Stimulated activated CD4-positive, alpha-beta T cell treated with anti-CD3 and anti-CD28 coated beads, Interleukin-12 subunit alpha, Interleukin-12 subunit beta, amount 100 ng/mL, for 4 hours (primary cell): ENCODE results near the gene PPP6R3.

ENCODE experiments used
- DNase-seq: peaks from one replicate; pipeline ENCODE4 v3.0.0-alpha.2; 2020

The PPP6R3 gene

DNA sequence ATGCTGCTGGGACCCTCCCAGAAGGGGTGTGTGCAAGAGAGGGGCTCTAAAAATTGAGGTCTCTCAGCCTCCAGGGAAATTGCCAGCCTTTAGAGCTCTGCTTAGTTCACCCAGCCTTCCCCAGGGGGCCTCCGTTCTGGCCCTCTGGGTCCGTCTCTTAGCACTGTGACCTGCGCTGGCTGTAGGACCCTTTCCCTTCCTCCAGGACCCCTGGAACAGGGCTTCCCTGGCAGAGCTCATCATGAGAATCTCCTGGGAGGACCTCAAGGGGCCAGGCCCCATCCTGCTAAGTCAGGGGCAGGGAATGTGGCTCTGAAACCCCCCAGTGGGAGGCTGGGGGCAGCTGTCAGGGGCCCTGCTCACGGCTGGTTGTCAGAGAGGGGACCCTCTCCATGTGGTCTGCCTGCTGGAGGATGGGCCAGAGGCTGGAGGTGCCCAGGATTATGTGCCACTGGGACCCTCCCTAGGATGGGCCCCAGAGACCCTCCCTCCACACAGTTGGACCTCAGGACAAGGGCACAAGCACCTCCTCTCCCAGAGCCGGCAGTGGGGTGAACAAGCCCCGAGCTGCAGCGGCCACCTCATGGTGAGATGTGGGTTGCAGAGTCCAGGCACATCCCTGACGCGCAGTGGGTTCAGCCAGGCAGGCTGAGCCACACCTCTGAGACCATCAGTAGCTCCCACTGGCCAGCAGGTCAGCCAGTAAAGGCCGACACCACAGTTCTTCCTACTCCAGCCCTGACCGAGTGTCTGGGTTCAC is 196.6 kb downstream of the PPP6R3 start:
- no peak for DNase-seq

- no peak for DNase-seq
Measured at GRCh38 chr11:68658097-68658496, 197.5 kb downstream of the PPP6R3 start.

GRCh38 chr11:68658661-68659060 is 198.1 kb downstream of the PPP6R3 start:
- no peak for DNase-seq

DNA sequence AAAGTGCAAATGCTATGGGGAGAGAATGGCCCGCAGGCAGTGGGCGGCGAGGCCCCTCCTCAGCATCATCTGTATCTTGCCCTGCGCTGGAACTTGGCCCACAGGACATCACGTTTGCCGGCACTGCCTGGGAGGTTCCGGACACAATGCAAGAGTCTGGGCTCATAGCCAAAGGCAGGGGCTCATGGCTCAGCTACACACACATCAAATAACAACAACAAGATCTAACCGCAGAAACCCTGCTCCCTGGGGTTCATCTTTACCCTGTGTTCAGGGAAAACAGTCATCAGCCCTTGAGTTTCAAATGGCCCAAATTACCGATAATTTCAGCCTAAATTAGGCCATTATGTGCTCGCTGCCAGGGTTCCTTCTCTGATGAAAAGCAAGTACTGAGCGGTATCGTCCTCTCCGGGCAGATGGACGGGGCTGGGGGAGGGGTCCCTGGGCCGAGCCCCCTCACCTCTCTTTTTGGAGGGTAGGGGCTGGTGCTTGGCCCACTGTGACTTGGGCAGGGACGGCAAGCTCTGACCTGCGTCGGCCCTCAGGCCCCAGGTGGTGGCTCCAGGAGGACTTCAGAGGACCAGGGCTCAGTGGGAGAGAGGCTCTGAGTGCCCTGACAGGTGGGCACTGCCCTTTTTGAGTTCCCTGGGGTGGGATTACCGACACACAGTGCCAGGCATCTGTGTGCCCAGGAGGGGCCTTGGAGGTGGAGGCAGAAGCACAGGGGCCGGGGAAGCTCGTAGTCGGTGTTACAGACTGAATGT is 198.8 kb downstream of the PPP6R3 start:
- DNase-seq: no peak

- DNase-seq: no peak
Measured at GRCh38 chr11:68660066-68660810, 199.7 kb downstream of the PPP6R3 start.

- DNase-seq: no peak
Measured at GRCh38 chr11:68661014-68661413, 200.5 kb downstream of the PPP6R3 start.

DNA sequence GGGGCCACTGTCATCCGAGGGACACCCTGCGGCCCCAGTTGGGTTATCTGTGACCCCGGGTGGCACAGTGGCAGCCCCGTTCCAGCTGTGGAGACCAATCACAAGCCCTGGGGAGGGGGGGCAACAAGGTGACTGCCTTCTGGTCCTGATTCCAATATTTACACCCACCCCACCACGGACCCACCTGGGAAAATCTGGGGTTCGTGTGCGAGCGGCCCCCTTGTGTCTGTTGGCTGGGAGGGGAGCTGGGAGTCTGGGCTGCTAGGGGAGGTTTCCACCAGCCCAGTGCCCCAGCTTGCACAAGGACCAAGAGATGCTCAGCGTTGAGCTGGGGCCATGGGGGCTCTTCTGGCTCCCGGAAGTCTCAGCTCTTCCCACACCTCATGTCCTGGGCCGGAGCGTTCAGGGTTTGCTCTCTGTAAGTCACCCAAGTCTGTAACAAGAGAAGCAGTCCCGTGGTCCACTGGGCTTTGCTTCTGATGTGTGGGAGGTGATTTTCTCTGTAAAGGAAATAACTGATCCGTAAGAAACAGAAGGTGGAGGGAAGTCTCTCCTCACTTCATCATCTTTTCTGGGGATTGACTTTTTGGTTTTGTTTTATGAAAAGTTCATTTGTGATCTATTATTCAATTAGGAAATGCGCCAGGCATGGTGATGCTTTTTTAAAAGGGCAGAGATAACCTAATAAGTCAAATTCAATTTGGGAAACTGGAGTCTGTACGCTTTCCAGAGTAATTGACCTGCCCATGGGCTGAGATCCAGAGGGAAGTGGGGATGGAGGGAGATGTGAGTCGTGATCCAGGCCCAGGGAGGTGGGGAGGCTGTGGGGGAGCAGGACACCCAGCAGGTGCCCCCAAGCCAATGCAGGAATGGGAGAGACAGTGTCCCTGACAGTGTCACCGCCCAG is 201.4 kb downstream of the PPP6R3 start:
- no peak for DNase-seq

- DNase-seq: no peak
Measured at GRCh38 chr11:68663482-68664010, 203.0 kb downstream of the PPP6R3 start.

GRCh38 chr11:68664141-68664540 is 203.6 kb downstream of the PPP6R3 start:
- no peak for DNase-seq

DNA sequence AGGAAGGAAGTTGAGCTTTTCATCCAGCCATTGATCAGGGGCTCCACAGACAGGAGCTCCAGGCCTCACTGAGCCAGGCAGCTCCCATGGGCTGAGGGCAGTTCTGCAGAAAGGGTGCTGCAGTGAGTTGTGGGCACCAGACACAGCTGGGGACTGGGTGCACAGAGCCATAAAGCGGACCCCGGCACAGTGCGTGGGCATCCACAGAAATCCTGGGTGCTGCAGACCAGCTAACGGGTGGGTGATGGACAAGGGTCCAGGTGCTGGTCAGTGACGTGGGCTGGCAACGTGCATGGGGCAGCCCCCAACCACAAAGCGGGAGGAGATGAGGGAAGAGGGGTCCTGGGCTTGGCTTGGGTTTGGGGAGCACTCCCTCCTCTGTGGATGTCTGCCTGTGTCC is 204.4 kb downstream of the PPP6R3 start:
- DNase-seq: no peak
